ENCODE data around the gene STK10. TPM values are rescaled to one million over a fixed set of nuclear protein-coding genes. Genes with fewer than 3 reads are reported as not detected.

Gene STK10
- polyA plus RNA-seq, 3 donors: 21.5 to 180 (median 47.4) TPM

- intact Hi-C loops (cut with micrococcal nuclease): no loop called here
- DNase-seq: no peak
- Mint-ChIP-seq H3K9me3 (no peaks in the 10 kb centered on the region), H3K27me3 (ENCODE audit: low read depth in 3 of 3) (peaks cover 0 to 5% (median 0%) of the 10 kb centered on the region in 3 donors), H3K4me1 (peaks cover 73% of the 10 kb centered on the region), H3K4me3 (no peak overlapping the region), H3K27ac (peak overlapping the region in 4 of 7 donors; percentile 24 to 80 (median 48)), H3K36me3 (peaks cover 57 to 70% of the 10 kb centered on the region in 2 donors)
- H3K27ac ChIP-seq (ENCODE audit: low read depth in 1 of 2, low read length in 2 of 2): peak overlapping the region in 1 of 2 donors; percentile 48
- no peak overlapping the region for H3K9ac ChIP-seq (ENCODE audit: insufficient read depth, low read length, poor library complexity, severe bottlenecking)
- no peaks in the 10 kb centered on the region for H3K27me3 ChIP-seq (ENCODE audit: control insufficient read depth in 2 of 2, insufficient read depth in 2 of 2, low read length in 2 of 2)
- peaks cover 34 to 71% of the 10 kb centered on the region in 2 donors for H3K36me3 ChIP-seq (replicated peaks in 1 of 2; ENCODE audit: control insufficient read depth in 1 of 2, insufficient read depth in 2 of 2, low read length in 2 of 2)
- H2AFZ ChIP-seq (ENCODE audit: insufficient read depth, low read depth, low read length, poor library complexity, severe bottlenecking): no peak overlapping the region
- H3K79me2 ChIP-seq (ENCODE audit: insufficient read depth, low read length): peaks cover 100% of the 10 kb centered on the region
- H3K9me3 ChIP-seq (replicated peaks in 1 of 2; ENCODE audit: control insufficient read depth in 1 of 2, insufficient read depth in 1 of 2, low read length in 2 of 2): no peaks in the 10 kb centered on the region
- H3K4me3 ChIP-seq (replicated peaks in 1 of 3; ENCODE audit: low read depth in 2 of 3, low read length in 3 of 3): no peak overlapping the region
- WGBS (ENCODE audit: insufficient coverage): 43% methylated on average over 7 of the region's 9 CpGs
- peaks cover 37 to 65% of the 10 kb centered on the region in 2 donors for H3K4me1 ChIP-seq (ENCODE audit: control insufficient read depth in 1 of 2, insufficient read depth in 2 of 2, low read length in 2 of 2)
- H4K20me1 ChIP-seq (ENCODE audit: insufficient read depth, low read length): peaks cover 100% of the 10 kb centered on the region
- H3K4me2 ChIP-seq (replicated peaks; ENCODE audit: extremely low read depth, low read length, poor library complexity, severe bottlenecking): no peak overlapping the region
- TF ChIP-seq CTCF (IDR thresholded peaks at IDR 0.05): no peak
Observed at GRCh38 chr5:172170251-172170701, 17.7 kb downstream of the STK10 start.

DNA sequence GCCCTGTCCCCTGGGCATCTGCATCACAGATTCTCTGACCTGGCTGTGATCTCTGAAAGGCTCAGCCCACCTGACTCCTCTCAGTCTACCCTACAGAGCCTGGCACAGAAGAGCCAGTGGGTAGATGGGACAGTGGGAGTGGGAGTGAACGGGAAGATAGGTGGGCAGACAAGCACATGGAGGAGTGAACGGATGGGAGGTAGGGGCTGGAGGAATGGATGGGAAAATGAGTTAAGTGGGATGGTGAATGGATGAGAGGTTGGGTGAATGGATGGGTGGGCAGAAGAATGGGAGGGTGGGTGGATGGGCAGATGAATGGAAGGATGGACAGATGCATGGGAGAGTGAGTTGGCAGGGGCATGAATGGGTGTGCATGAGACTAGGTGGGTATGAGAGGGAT, 18.8 kb downstream of the STK10 start:
- no peak for DNase-seq
- intact Hi-C loops (cut with micrococcal nuclease): no loop called here
- Mint-ChIP-seq H3K4me1 (peaks cover 68% of the 10 kb centered on the region), H3K9me3 (no peaks in the 10 kb centered on the region), H3K36me3 (peaks cover 57 to 73% of the 10 kb centered on the region in 2 donors), H3K27me3 (ENCODE audit: low read depth in 3 of 3) (no peaks in the 10 kb centered on the region), H3K27ac (peak overlapping the region in 6 of 7 donors; percentile 62 to 90 (median 70)), H3K4me3 (no peak overlapping the region)
- Histone ChIP-seq H3K36me3 (replicated peaks in 1 of 2; ENCODE audit: control insufficient read depth in 1 of 2, insufficient read depth in 2 of 2, low read length in 2 of 2) (peaks cover 34 to 81% of the 10 kb centered on the region in 2 donors), H3K79me2 (ENCODE audit: insufficient read depth, low read length) (peaks cover 100% of the 10 kb centered on the region), H3K27ac (ENCODE audit: low read depth in 1 of 2, low read length in 2 of 2) (peak overlapping the region in 1 of 2 donors; percentile 20), H3K9me3 (replicated peaks in 1 of 2; ENCODE audit: control insufficient read depth in 1 of 2, insufficient read depth in 1 of 2, low read length in 2 of 2) (no peaks in the 10 kb centered on the region), H3K9ac (ENCODE audit: insufficient read depth, low read length, poor library complexity, severe bottlenecking) (no peak overlapping the region), H4K20me1 (ENCODE audit: insufficient read depth, low read length) (peaks cover 100% of the 10 kb centered on the region), H3K4me1 (ENCODE audit: control insufficient read depth in 1 of 2, insufficient read depth in 2 of 2, low read length in 2 of 2) (peaks cover 26 to 62% of the 10 kb centered on the region in 2 donors), H3K4me3 (replicated peaks in 1 of 3; ENCODE audit: low read depth in 2 of 3, low read length in 3 of 3) (no peak overlapping the region), H2AFZ (ENCODE audit: insufficient read depth, low read depth, low read length, poor library complexity, severe bottlenecking) (no peak overlapping the region), H3K27me3 (ENCODE audit: control insufficient read depth in 2 of 2, insufficient read depth in 2 of 2, low read length in 2 of 2) (no peaks in the 10 kb centered on the region), H3K4me2 (replicated peaks; ENCODE audit: extremely low read depth, low read length, poor library complexity, severe bottlenecking) (no peak overlapping the region)
- no peak for TF ChIP-seq CTCF (IDR thresholded peaks at IDR 0.05)
- 100% methylated on average over 2 of the region's 2 CpGs for WGBS (ENCODE audit: insufficient coverage)
